Testis (tissue), 3 donors: ENCODE data around the gene ATP1A4. TPM values are rescaled to one million over a fixed set of nuclear protein-coding genes. Genes with fewer than 3 reads are reported as not detected.
A peak's percentile ranks its signal among the peaks of the same experiment; 100 is the strongest.

ENCODE experiments used
- DNase-seq: peaks from one replicate; pipeline ENCODE4 v3.0.0-alpha.2; 2019
- H3K27ac ChIP-seq, 2 donors: fragments of 200-600 bp; sonication (generic); one replicate each; pipeline ENCODE4 v1.5.1; 2019
- H3K27me3 ChIP-seq: fragments of 200-600 bp; sonication (generic); one replicate; pipeline ENCODE4 v1.5.1; 2019
- H3K36me3 ChIP-seq: fragments of 200-600 bp; sonication (generic); one replicate; pipeline ENCODE4 v1.5.1; 2017; ENCODE audit warnings: low read depth; ENCODE audit errors: missing control alignments
- H3K4me1 ChIP-seq: fragments of 200-600 bp; sonication (generic); one replicate; pipeline ENCODE4 v1.5.1; 2019
- H3K4me3 ChIP-seq, 2 donors: fragments of 200-600 bp; sonication (generic); one replicate each; pipeline ENCODE4 v1.5.1; 2017 to 2019
- H3K9me3 ChIP-seq: fragments of 200-600 bp; sonication (generic); one replicate; pipeline ENCODE4 v1.5.1; 2017
- POLR2A ChIP-seq: fragments of 450-650 bp; IDR thresholded peaks from one replicate; pipeline ENCODE4 v1.6.1; 2017; ENCODE audit warnings: antibody characterized with exemption, mild to moderate bottlenecking, moderate library complexity
- WGBS, 2 donors: methylation state at CpG; one replicate each; pipeline ENCODE4 v1.1.5; 2018; 5-methylcytosine and 5-hydroxymethylcytosine counted together
- intact Hi-C: fragments of 100-400 bp; cut with DNase I; formaldehyde crosslinking; loops from one replicate; pipeline ENCODE4 v1.15.1; 2023; ENCODE audit warnings: low total_unique reads
- polyA plus RNA-seq: library from polyadenylated mRNA; stranded (reverse); fragments of 350-450 nt; fragmentation: Illumina TruSeq; extraction: RNeasy Lipid Tissue Mini Kit (QIAGEN cat#74804); gene quantifications from one replicate; pipeline ENCODE4 v1.2.3, GENCODE V29; 2014; ENCODE audit warnings: low read depth, low replicate concordance; ENCODE audit not compliant: insufficient read depth
- total RNA-seq, 2 donors: library from RNA; depleted of rRNA; stranded (reverse); fragments of >200 nt; gene quantifications; one replicate each; pipeline ENCODE4 v1.2.3, GENCODE V29; 2016
- TF ChIP-seq, protein P1 (sequence below), 3 experiments: fragments of 450-650 bp in 2 of 3; fragments of 200-600 bp in 1 of 3; sonication (generic) in 1 of 3; IDR thresholded peaks; one replicate each; pipeline ENCODE4 v1.5.1; 2016 to 2019; ENCODE audit warnings: antibody characterized with exemption in 3 of 3, mild to moderate bottlenecking in 2 of 3, moderate library complexity in 1 of 3

Gene ATP1A4
- total and polyA plus RNA-seq, 3 donors from 2014 or later: 13.3 to 38.6 (median 23.0) TPM

DNA sequence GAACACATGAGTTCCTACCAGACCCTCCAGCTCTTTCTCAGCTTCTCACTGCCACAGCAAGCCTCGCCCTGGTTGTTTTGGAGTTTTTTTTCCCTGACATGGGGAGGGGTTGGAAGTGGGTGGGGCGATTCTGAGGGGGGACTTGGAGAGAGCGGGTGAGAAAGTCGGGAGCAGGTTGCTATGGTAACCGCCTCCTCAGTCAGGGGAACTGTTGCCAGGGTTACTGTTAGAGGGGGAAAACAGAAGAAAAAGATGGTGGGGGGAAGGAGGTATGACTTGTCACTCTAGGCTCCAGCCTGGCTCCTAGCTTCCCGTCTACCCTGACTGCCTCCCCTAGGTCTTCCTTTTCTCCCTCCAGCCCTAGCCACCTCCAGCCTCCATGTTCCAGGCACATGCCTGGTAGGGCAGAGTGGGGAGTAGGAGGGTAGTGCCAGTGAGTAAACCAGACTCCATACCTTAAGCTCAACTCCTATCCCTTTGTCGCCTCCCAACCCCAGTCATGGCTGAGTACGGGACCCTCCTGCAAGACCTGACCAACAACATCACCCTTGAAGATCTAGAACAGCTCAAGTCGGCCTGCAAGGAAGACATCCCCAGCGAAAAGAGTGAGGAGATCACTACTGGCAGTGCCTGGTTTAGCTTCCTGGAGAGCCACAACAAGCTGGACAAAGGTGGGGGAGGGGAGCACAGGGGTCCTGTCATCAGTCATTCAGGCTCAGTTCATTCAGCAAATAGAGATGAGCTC, 59.8 kb downstream of the ATP1A4 start:
- Histone ChIP-seq H3K36me3 (peaks cover 3% of the 10 kb centered on the region), H3K27ac (peak overlapping the region; percentile 37 to 60), H3K9me3 (no peaks in the 10 kb centered on the region), H3K27me3 (no peaks in the 10 kb centered on the region), H3K4me3 (no peak overlapping the region), H3K4me1 (peaks cover 63% of the 10 kb centered on the region)
- intact Hi-C loops: no loop called here
- 75 to 79% methylated on average over 10 of the region's 10 CpGs for WGBS, 2 donors
- no peak for TF ChIP-seq POLR2A
- TF ChIP-seq, protein P1, sequence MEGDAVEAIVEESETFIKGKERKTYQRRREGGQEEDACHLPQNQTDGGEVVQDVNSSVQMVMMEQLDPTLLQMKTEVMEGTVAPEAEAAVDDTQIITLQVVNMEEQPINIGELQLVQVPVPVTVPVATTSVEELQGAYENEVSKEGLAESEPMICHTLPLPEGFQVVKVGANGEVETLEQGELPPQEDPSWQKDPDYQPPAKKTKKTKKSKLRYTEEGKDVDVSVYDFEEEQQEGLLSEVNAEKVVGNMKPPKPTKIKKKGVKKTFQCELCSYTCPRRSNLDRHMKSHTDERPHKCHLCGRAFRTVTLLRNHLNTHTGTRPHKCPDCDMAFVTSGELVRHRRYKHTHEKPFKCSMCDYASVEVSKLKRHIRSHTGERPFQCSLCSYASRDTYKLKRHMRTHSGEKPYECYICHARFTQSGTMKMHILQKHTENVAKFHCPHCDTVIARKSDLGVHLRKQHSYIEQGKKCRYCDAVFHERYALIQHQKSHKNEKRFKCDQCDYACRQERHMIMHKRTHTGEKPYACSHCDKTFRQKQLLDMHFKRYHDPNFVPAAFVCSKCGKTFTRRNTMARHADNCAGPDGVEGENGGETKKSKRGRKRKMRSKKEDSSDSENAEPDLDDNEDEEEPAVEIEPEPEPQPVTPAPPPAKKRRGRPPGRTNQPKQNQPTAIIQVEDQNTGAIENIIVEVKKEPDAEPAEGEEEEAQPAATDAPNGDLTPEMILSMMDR (IDR thresholded peaks at IDR 0.05): no peak
- no peak for DNase-seq

DNA sequence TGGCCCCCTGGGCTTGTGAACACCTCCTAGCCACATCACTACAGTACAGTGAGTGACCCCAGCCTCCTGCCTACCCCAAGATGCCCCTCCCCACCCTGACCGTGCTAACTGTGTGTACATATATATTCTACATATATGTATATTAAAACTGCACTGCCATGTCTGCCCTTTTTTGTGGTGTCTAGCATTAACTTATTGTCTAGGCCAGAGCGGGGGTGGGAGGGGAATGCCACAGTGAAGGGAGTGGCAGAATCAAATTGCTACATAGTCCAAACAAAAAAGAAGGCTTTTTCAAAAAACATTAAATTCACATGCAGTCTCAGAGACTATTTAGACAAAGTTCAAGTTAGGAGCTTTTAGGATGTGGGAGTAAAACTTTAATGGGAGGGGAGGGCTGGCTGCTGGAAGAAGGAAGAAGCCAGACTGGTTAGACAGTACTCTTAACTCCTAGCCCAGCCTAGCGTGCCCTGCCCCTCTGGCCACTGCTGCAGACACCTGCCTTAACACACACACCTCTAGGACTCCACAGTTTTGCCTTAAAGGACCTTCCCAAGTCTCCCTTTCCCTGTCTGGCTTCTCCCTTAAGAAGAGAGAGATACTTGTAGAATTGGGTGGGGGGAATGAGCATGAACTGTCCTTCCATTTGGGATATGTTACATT, 63.2 kb downstream of the ATP1A4 start:
- Histone ChIP-seq H3K36me3 (peaks cover 3% of the 10 kb centered on the region), H3K27ac (peak overlapping the region in 1 of 2 donors; percentile 39), H3K4me1 (peaks cover 57% of the 10 kb centered on the region), H3K4me3 (no peak overlapping the region), H3K9me3 (no peaks in the 10 kb centered on the region), H3K27me3 (no peaks in the 10 kb centered on the region)
- intact Hi-C loops: no loop called here
- DNase-seq: peak; percentile 72
- 46 to 67% methylated on average over 3 of the region's 3 CpGs for WGBS, 2 donors
- no peak for TF ChIP-seq POLR2A
- TF ChIP-seq, protein P1 (IDR thresholded peaks at IDR 0.05): no peak

DNA sequence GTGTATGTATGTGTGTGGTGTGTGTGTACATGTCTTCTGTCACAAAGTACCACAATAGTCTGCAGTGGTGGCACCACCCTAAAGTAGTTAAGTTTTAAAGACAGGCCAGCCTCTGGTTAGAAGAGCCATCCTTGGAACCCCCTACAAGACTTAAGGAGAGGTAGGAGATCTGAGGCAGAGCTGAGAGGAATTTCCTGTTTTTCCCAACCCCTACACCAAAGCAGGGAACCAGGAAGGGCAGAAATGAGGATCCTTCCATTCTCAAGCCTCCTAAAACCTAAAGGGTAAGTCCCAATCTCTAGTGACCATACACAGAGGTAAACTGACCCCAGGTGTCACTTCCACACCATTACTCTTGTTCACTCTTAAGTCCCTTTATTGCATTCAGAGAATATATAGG, 64.9 kb downstream of the ATP1A4 start:
- no peaks in the 10 kb centered on the region for H3K27me3 ChIP-seq
- no peaks in the 10 kb centered on the region for H3K9me3 ChIP-seq
- no peak overlapping the region for H3K27ac ChIP-seq
- TF ChIP-seq, protein P1 (IDR thresholded peaks at IDR 0.05): no peak
- TF ChIP-seq POLR2A: no peak
- H3K4me1 ChIP-seq: peaks cover 46% of the 10 kb centered on the region
- no peak overlapping the region for H3K4me3 ChIP-seq
- no peak for DNase-seq
- intact Hi-C loops: no loop called here
- peaks cover 3% of the 10 kb centered on the region for H3K36me3 ChIP-seq

DNA sequence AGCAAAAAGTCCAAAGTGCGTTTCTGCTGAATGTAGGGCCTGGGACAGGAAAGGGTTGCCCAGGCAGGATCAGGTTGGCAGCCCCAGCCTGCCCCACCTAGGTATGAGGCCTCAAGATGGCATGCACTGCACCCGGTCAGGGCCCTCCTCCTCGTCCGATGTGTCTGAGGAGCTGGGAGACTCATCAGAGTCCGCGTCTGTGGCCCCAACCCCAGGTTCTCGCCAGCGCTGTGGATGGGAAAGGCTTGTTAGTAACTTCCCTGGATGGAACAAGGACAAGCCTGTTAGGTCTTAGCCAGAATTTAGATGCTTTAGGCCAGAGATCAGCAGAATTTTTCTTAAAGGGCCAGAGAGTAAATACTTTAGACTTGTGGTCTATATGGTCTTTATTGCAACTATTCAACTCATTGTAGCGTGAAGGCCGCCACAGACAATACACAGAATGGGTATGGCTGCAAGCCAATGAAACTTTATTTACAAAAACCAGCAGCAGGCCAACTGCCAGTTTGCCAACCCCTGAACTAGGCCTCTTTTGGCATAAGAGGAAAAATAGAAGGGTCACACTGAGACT, 66.2 kb downstream of the ATP1A4 start:
- Histone ChIP-seq H3K36me3 (peaks cover 3% of the 10 kb centered on the region), H3K9me3 (no peaks in the 10 kb centered on the region), H3K4me3 (no peak overlapping the region), H3K27me3 (no peaks in the 10 kb centered on the region), H3K27ac (peak overlapping the region; percentile 26 to 72), H3K4me1 (peaks cover 45% of the 10 kb centered on the region)
- TF ChIP-seq, protein P1 (IDR thresholded peaks at IDR 0.05): no peak
- no peak for TF ChIP-seq POLR2A
- 51 to 61% methylated on average over 10 of the region's 10 CpGs for WGBS, 2 donors
- DNase-seq: no peak
- intact Hi-C loops: no loop called here
